ENCODE results near the gene TMEM200A. TPM values are rescaled to one million over a fixed set of nuclear protein-coding genes. Genes with fewer than 3 reads are reported as not detected.

The TMEM200A gene
- total and polyA plus RNA-seq, 10 of the 15 experiments (the other 5 are each of a cell fraction or from before 2014, with no cell fraction given), result 5.5 to 12.4 (median 9.6) TPM

DNA sequence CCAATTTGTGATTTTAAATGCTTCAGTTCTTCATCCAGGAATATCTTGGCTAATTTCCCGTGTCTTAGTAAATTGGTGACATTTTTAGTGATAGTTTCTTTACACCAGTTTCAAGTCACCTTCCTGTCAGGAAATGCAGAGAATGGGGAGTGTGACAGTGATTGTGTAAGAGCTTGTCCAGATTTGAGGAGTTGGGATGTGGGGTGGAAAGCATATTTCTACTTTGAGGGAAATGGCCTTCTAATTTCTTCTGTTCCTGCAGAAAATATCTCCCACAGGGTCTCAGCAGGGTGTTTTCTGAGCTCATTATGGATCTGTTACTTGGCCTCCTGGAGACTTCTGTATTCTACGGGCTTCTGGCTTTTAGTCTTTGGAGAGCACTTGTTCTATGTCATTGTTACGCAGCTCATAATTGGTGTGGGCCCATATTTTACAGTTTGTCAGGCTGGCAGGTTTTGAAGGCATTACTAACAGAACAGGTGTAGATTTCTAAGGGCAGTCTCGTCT is 65.6 kb downstream of the TMEM200A start:
- in situ Hi-C loops (cut with MboI) (no loop called here), intact Hi-C loops (cut with micrococcal nuclease; ENCODE audit: unreplicated experiment) (no loop called here)
- Histone ChIP-seq H3K9me3 (replicated peaks; ENCODE audit: control insufficient read depth, insufficient read depth, low read length) (no peaks in the 10 kb centered on the region), H3K79me2 (ENCODE audit: control insufficient read depth, insufficient read depth, low read length) (no peaks in the 10 kb centered on the region), H3K36me3 (ENCODE audit: control insufficient read depth in 2 of 2, insufficient read depth in 2 of 2, low read length in 1 of 2) (no peaks in the 10 kb centered on the region), H3K9ac (ENCODE audit: control insufficient read depth, insufficient read depth, low read length) (no peak overlapping the region), H3K27me3 (replicated peaks in 1 of 2; ENCODE audit: control insufficient read depth in 2 of 2, insufficient read depth in 2 of 2, low read length in 1 of 2) (no peaks in the 10 kb centered on the region), H3K4me2 (ENCODE audit: control insufficient read depth, insufficient read depth) (no peak overlapping the region), H2AFZ (ENCODE audit: control insufficient read depth, low read depth, low read length) (no peak overlapping the region), H3K4me3 (no peak overlapping the region), H3K4me1 (ENCODE audit: control insufficient read depth, insufficient read depth, low read length) (no peaks in the 10 kb centered on the region), H3K27ac (ENCODE audit: control insufficient read depth, insufficient read depth) (no peak overlapping the region), H4K20me1 (ENCODE audit: control insufficient read depth, insufficient read depth) (no peaks in the 10 kb centered on the region)
- ChIA-PET CTCF (interaction anchor here (0.7 kb wide), 1 partner anchor 16 kb away, joined by 3 read pairs; no protein-coding TSS in a partner anchor), POLR2A (no interaction called here), SMC1A (ENCODE audit: uncharacterized antibody, unreplicated experiment) (interaction anchor here (0.6 to 2.0 kb wide), 5 partner anchors 13 to 267 kb away, joined by 3 to 4 read pairs (median 3); no protein-coding TSS in a partner anchor), RAD21 (ENCODE audit: unreplicated experiment) (no interaction called here)
- 53% methylated on average over 4 of the region's 4 CpGs for WGBS (ENCODE audit: insufficient coverage, insufficient replicate concordance, low lambda C conversion rate, missing lambda C conversion rate)
- DNase-seq (ENCODE audit: low read depth, low spot score) (no peak), ATAC-seq (no peak), FAIRE-seq (no peak)
- BruUV-seq (replicated peaks), result no TSS peak
- no peak for TF ChIP-seq CBFB (IDR thresholded peaks at IDR 0.05; ENCODE audit: low read depth)
- TF ChIP-seq RFX5 (IDR thresholded peaks at IDR 0.05; ENCODE audit: low read depth, low read length), result no peak

DNA sequence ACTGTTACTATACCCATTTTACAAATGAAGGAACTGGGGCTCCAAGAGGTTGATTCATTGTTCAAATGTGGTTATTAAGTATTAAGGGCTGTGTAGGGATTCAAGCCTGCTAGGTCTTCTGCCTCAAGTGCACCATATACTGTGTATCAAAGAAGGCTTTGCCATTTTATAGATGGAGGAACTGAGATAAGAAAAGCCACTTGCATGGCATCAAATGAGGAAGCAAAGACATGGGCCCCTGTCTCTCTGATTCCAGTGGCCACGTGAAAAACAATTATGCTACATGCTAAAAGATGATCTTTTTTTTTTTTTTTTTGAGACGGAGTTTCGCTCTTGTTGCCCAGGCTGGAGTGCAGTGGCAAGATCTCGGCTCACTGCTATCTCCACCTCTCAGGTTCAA is 67.0 kb downstream of the TMEM200A start:
- SMC1A ChIA-PET (ENCODE audit: uncharacterized antibody, unreplicated experiment), result interaction anchor here (1.9 to 2.0 kb wide), 2 partner anchors 12 to 17 kb away, joined by 4 read pairs; no protein-coding TSS in a partner anchor
- H4K20me1 ChIP-seq (ENCODE audit: control insufficient read depth, insufficient read depth), result no peaks in the 10 kb centered on the region
- H3K36me3 ChIP-seq (ENCODE audit: control insufficient read depth in 2 of 2, insufficient read depth in 2 of 2, low read length in 1 of 2), result no peaks in the 10 kb centered on the region
- H3K9ac ChIP-seq (ENCODE audit: control insufficient read depth, insufficient read depth, low read length), result no peak overlapping the region
- no peak for DNase-seq (ENCODE audit: low read depth, low spot score)
- H3K9me3 ChIP-seq (replicated peaks; ENCODE audit: control insufficient read depth, insufficient read depth, low read length), result no peaks in the 10 kb centered on the region
- no TSS peak for BruUV-seq (replicated peaks)
- H3K4me1 ChIP-seq (ENCODE audit: control insufficient read depth, insufficient read depth, low read length), result no peaks in the 10 kb centered on the region
- no peak overlapping the region for H3K4me2 ChIP-seq (ENCODE audit: control insufficient read depth, insufficient read depth)
- no peaks in the 10 kb centered on the region for H3K27me3 ChIP-seq (replicated peaks in 1 of 2; ENCODE audit: control insufficient read depth in 2 of 2, insufficient read depth in 2 of 2, low read length in 1 of 2)
- ATAC-seq, result no peak
- no peak for FAIRE-seq
- RAD21 ChIA-PET (ENCODE audit: unreplicated experiment), result no interaction called here
- no peak overlapping the region for H3K27ac ChIP-seq (ENCODE audit: control insufficient read depth, insufficient read depth)
- H3K79me2 ChIP-seq (ENCODE audit: control insufficient read depth, insufficient read depth, low read length), result no peaks in the 10 kb centered on the region
- no peak overlapping the region for H2AFZ ChIP-seq (ENCODE audit: control insufficient read depth, low read depth, low read length)
- in situ Hi-C loops (cut with MboI), result no loop called here
- 32% methylated on average over 3 of the region's 4 CpGs for WGBS (ENCODE audit: insufficient coverage, insufficient replicate concordance, low lambda C conversion rate, missing lambda C conversion rate)
- CTCF ChIA-PET, result no interaction called here
- H3K4me3 ChIP-seq, result no peak overlapping the region
- POLR2A ChIA-PET, result no interaction called here
- intact Hi-C loops (cut with micrococcal nuclease; ENCODE audit: unreplicated experiment), result no loop called here
- TF ChIP-seq POLR2A (IDR thresholded peaks at IDR 0.05; ENCODE audit: low read depth, low read length) (no peak), TAF1 (IDR thresholded peaks at IDR 0.05; ENCODE audit: borderline replicate concordance, low read depth, low read length) (no peak), SMAD1 (IDR thresholded peaks at IDR 0.05; ENCODE audit: low read depth, partially characterized antibody) (no peak), CBX5 (IDR thresholded peaks at IDR 0.05; ENCODE audit: low read depth) (no peak), MYB (IDR thresholded peaks at IDR 0.05; ENCODE audit: borderline replicate concordance, low read depth, low read length) (no peak), KDM1A (IDR thresholded peaks at IDR 0.05; ENCODE audit: borderline replicate concordance) (no peak), GATAD2B (conservative IDR thresholded peaks at IDR 0.05; ENCODE audit: low read depth) (no peak), ZNF384 (IDR thresholded peaks at IDR 0.05; ENCODE audit: borderline replicate concordance, low read depth, low read length) (no peak), TCF7 (IDR thresholded peaks at IDR 0.05; ENCODE audit: borderline replicate concordance) (no peak)
- TF ChIP-seq, protein P1, sequence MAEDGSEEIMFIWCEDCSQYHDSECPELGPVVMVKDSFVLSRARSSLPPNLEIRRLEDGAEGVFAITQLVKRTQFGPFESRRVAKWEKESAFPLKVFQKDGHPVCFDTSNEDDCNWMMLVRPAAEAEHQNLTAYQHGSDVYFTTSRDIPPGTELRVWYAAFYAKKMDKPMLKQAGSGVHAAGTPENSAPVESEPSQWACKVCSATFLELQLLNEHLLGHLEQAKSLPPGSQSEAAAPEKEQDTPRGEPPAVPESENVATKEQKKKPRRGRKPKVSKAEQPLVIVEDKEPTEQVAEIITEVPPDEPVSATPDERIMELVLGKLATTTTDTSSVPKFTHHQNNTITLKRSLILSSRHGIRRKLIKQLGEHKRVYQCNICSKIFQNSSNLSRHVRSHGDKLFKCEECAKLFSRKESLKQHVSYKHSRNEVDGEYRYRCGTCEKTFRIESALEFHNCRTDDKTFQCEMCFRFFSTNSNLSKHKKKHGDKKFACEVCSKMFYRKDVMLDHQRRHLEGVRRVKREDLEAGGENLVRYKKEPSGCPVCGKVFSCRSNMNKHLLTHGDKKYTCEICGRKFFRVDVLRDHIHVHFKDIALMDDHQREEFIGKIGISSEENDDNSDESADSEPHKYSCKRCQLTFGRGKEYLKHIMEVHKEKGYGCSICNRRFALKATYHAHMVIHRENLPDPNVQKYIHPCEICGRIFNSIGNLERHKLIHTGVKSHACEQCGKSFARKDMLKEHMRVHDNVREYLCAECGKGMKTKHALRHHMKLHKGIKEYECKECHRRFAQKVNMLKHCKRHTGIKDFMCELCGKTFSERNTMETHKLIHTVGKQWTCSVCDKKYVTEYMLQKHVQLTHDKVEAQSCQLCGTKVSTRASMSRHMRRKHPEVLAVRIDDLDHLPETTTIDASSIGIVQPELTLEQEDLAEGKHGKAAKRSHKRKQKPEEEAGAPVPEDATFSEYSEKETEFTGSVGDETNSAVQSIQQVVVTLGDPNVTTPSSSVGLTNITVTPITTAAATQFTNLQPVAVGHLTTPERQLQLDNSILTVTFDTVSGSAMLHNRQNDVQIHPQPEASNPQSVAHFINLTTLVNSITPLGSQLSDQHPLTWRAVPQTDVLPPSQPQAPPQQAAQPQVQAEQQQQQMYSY (CRISPR knock-in tag; IDR thresholded peaks at IDR 0.05), result no peak
- TF ChIP-seq, protein P2, sequence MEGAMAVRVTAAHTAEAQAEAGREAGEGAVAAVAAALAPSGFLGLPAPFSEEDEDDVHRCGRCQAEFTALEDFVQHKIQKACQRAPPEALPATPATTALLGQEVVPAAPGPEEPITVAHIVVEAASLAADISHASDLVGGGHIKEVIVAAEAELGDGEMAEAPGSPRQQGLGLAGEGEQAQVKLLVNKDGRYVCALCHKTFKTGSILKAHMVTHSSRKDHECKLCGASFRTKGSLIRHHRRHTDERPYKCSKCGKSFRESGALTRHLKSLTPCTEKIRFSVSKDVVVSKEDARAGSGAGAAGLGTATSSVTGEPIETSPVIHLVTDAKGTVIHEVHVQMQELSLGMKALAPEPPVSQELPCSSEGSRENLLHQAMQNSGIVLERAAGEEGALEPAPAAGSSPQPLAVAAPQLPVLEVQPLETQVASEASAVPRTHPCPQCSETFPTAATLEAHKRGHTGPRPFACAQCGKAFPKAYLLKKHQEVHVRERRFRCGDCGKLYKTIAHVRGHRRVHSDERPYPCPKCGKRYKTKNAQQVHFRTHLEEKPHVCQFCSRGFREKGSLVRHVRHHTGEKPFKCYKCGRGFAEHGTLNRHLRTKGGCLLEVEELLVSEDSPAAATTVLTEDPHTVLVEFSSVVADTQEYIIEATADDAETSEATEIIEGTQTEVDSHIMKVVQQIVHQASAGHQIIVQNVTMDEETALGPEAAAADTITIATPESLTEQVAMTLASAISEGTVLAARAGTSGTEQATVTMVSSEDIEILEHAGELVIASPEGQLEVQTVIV (IDR thresholded peaks at IDR 0.05; ENCODE audit: borderline replicate concordance, partially characterized antibody), result no peak
